NK-92 (cell line): ENCODE results near the gene COL4A6.

Experiments
- DNase-seq: peaks from one replicate; lab custom pipeline; 2025; ENCODE audit not compliant: unreplicated experiment; lab: John Stamatoyannopoulos, UW

The COL4A6 gene

DNA sequence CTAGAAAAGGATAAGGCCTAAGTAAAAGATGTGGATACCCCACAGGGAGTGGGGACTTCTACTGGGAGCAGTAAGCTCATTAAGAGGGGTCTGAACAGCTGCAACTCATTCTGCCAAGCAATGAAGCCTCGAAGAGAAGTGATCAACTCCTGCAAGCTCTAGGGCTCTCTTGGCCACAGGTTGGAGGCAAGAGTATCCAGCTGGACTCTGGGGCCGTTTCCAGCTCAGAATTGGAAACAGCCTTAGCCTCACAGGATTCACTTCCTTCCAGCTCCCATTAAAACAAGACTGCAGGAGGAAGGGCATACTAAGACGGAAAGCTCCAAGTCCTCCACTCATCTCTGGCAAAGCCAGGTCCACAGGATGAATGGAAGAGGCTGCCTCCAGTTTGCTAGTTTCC lies 220.3 kb downstream of the COL4A6 start:
- no peak for DNase-seq

DNA sequence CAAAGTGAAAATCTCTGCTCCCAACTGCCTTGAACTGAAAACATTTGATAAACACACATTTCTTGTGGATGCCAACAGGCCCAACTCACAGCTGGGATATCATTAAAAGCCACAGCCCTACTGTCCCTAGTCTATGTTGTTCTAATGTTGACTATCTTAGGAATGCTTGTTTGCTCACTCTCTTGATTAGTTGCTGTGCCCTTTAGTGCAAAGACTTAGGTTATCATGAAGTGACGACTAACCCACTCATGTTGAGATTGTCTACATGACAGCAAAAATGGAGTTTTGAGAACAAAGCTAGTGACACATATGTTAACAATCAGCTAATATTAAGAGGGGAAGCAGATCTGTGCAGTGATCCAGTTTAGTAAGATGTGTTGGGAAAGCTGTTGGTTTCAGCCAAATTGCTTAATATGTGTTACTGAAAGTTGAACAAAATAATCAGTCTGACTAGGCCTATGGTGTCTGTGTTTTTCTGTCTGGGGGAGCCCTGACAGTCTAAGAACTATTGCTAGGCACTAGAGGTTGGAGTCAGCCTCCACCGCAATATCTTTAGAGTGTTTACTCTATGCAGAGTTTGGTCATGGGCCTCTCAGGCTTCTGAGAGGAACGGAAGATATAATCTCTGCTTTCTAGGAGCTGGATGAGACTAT lies 221.2 kb downstream of the COL4A6 start:
- no peak for DNase-seq

DNA sequence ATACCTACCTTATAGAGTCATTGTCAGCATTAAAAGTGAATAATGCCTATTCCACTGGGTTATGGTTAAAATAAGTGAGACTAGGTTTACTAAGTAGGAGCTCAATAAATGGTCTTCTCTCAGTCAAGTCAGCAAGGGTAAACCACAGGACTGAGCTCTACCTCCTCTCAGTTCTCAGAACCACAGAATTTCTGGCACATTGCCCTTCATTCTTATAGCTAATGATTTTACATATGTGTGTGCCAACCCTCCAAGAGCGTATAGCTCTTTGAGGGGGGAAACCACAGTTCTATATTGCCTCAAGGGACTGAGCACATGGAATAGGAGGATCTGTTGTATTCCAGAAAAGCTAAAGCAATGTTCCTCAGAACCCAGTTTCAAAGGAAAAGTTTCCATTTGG lies 221.8 kb downstream of the COL4A6 start:
- DNase-seq: no peak

DNA sequence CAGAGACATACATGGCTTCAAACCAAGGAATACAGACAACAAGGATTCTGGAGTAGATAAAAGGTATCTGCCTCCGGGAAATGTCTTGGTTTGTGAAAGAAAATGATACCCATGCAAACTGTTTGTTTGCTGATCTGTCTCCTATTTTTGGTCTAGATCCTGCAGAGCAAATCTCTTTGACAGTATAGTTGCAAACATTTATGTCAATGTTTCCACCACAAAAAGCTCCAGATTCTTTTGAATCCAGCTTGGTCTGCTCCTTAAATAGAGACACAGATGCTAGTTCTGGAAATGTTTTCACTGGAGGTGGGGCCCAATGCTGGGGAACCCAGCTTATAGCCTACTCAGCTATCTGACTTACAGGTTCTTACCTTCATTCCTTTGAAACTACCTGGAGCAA lies 226.9 kb downstream of the COL4A6 start:
- no peak for DNase-seq

DNA sequence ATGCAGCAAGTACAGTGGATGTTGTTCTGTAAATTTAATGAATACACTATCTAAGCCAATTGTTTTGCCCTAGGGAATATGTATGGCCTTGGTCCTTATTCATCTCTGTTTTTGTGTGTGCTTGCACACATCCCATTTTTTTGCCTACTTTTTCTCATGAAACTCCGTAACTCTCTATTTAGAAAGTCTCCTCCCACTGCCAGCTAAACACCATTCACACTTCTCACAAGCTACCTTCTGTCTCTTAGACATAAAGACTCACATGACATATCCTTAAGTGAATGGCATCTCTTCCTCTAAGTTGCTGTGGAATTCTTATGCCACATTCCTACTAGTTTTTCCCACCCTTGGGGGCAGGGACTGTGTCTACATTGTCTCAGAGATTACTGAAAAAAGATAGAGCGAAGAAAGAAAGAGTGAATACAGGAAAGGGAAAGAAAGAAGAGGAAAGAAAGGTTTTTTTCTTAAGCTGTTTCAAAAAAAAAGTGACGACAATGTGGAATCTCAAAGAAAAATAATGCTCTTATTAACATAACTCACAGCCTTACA lies 229.1 kb downstream of the COL4A6 start:
- DNase-seq: no peak

DNA sequence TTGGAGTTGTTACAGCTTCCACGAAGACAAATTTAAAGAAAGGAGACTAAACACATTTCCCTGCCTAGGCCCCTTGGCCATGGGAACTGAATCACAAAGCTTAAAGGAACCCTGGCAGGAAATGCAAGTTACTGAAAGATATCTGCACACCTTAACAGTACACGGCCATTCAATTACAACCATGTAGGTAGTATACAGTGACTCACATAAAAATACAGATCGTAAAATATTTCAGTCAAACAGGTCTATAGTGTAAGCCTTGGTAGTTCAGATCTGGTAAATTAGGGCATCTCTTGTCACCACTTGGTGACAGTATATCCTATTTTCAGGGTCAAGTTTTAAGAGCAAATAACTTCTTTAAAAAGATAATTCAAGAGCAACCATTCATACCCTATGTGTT lies 234.7 kb downstream of the COL4A6 start:
- DNase-seq: no peak

DNA sequence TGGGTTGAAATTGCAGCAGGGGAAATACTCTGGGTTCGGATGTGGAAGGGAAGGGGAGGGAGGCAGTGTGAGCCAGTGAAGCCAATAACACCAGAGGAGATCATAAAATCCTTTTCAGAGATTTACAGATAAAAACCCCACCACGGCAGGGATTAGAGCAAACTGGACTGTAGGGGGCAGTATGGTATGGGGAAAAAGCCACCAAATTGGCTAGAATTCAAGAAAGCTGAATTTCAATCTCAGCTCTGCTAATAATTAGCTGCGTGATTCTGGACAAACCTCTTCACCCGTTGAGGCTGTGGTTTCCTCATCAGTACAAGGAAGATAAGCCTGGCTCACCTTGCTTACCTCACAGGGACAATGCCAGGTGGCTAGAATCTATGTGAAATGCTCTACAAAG lies 238.5 kb downstream of the COL4A6 start:
- no peak for DNase-seq

DNA sequence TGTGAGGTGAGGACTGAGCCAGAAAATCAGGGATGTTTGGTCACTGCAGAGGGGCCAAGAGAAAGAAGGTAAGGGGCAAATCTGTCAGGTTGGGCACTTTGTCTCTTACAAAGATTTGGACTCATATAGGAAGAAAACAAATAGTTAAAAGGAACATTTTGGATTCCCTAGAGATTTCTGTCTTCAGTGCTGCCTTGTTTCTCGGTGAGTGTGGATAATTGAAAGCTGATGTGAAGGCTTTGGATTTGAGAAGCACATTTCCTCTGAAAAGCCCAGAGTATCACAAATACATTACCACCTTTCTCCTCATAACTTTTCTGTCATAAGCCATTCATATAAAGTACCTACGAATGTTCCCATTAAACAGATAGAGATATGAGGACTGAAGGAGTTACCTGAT lies 239.2 kb downstream of the COL4A6 start:
- no peak for DNase-seq

DNA sequence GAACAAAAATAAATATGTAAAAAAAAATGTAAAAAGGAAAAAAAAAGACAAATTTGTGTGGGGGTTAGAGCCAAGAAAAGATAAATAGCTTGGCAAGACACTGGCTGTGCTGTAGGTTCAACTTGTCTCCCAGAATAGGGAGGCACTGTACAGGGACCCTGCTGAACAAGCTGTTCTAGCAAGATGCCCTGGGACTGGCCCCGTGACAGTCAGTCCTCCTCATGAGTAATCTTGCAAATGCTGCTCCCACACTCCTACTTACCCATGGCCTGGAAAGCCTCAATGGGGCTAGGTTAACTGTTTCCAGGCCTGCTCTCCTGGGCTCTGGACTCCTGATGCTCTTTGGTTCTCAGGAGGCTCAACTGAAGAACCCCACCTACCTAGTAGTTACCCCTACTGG lies 239.8 kb downstream of the COL4A6 start:
- DNase-seq: no peak

DNA sequence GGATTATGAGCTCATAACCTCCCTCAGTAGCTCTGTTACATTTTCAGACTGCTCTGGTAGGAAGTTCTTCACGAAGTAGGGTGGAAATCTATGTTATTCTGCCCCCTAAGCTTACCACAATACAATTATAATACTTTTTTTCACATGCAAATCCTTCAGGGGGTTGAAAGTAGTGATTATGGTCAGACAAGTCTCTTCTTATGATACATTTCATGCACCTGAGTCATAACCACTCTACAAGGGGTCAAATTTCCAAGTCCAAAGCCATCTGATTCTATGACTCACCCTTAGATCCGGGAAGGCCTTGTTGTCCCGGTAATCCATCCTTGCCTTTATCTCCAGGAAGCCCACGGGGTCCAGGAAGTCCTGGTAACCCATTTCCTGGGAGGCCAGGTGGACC lies 251.4 kb downstream of the COL4A6 start:
- no peak for DNase-seq

DNA sequence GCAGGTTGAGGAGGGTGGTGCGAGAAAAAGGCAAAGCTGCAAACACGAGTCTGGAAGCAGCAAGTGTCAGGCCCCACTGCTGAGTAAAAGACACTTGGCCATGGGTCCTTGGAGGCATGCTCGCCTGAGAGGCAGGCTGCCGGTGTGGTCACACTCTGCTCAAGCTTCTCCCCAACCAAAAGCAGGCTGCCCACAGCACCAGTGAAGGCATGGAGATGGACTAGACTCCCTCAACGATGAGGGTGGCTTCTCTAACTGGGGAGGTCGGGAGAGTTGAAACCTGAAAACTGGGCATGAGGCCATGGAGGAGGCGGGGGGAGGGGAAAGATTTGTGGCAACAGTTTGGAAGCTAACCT lies 260.1 kb downstream of the COL4A6 start:
- no peak for DNase-seq

DNA sequence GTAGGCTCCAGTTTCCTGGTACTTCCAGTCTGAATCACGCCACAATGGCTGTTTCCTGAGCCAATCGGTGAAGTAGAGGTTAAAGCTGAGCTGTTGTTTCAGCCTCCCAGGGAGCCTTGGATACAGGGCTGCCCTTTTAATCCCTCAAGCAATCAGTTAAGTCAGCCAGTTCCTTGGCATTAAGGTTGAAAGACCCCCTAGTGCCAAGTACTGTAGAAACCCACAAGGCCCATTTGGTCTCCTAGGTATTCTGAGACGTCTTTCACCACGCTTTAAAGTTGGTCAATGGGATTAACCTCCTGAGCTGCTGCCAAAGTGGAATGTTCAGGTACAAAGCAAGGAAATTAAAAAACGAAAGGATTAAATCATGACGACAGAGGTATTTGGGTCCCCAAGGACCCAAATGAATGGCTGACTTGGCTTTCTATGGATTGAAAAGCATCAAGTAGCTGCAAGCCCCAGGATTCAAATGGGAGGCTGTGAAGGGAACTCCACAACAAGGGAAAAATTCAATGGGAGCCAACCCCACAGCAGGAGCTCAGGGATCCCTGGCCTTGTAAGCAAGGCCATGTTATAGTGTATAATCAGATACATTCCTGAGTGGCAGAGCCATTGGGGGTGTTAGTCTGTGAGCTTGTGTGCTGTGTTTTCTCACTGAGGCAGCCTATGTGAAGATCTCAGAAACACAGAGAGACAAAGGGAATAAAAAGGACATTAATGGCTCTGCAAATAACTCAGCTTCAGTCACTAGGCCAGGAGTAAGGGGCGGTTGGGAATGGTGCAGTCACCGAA lies 260.7 kb downstream of the COL4A6 start:
- no peak for DNase-seq

DNA sequence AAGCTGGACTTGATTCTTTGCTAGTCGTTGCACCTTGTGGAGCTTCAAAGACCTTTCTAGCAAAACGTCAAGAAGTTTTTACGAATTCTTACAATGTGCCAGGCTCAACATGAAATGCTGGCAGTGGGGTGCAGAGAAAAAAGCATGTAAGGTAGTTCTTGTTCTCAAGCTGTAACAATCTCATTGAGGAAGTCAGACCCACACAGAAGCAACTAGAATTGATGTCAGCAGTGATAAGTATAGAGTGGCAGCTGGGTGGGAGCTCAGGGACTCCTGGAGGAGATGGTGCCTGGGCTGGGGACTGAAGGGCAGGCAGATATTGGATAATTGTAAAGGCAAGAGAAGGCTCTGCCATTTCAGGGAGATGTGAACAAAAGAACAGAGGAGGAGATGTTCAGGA lies 264.3 kb downstream of the COL4A6 start:
- DNase-seq: no peak

DNA sequence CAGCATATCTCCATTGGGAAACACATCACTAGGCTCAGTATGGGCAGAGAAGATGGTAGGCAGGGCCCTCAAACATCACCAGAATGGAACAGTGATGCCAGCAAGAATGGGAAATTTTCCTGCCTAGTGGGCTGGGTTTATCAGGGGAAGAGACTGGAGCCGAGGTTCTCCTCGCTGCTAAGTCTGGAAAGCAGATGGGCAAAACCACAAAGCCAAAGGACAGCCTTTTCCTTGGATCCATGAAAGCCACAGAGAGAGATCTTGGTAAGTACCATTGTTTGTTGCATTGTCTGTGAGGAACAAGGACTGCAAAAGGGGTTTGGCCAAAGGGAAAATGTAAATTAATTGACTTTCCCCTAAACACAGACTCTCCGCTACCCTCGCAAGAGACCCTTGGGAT lies 266.6 kb downstream of the COL4A6 start:
- no peak for DNase-seq

DNA sequence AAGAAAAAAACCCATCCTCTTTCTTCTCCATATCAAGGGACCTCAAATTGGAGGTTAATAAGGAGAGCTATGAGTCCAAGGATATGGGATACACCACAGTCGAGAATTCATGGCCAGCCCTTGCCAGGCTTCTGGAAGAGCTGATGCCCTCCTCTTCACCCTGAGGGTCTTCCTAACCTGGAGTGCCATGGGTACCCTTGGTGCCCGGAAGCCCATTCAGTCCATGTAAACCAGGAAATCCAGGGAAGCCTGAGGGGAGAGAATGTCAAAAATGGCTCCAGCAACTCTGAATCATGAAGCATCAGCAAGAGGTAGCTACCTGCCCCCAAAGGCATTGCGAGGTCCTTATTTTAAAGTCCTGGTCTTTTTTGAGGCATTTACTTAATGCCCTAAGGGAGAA lies 268.5 kb downstream of the COL4A6 start:
- no peak for DNase-seq

DNA sequence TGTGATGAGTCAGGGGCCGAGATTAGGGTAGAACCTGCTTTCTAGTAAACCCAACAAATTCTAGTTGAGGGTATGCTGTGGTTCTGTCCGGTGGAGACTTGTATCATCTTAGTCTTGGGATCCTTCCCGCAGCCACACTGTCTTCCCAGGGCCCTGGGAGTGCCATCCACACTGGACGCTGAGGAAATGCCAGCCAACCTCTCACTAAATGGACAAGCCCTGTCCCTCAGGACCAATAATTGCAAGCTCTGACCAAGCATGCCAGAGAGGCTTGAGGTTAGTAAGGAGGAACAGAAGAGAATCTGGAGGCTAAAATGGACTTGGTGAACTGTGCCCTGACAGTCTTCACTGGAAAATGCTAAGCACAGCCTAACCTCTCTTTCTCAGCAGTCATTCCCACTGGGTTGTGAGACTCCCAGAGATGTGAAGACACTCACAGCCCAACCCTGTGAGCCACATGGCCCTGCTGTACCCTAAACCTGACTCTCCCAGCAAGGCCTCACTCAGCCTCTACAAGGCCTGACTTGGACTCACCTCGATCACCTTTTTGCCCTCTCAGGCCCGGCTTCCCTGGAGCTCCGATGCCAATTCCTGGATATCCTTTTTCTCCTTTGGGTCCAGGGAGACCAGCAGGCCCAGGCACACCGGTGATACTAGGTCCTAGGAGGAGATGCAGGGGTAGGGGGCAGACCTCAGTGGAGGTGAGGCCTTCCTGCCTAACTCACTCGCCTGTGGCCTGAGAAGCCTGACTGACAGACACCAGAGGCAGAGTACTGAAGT lies 269.1 kb downstream of the COL4A6 start:
- DNase-seq: no peak

DNA sequence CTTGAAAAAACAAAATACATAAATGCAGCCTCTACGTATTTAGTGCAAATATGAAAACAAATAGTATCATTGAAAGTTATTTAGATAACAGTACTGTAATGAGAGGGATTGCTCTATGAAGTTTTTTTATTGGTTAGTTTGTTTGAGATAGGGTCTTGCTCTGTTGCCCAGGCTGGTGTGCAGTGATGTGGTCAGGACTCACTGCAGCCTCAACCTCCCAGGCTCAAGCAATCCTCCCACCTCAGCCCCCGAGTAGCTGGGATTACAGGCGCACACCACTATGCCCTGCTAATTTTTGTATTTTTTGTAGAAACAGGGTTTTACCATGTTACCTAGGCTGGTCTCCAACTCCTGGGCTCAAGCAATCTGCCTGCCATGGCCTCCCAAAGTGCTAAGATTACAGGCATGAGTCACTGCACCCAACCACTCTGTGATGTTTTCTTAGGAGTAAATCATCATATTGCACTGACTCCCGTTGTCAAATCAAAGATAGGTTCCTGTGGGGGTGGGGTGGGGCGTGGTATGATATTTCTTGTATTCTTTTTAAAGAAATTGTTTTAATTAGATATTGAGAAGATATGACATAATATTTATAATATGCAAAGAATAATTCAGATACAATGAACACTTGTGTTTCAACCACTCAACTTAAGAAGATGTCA lies 270.9 kb downstream of the COL4A6 start:
- DNase-seq: no peak

DNA sequence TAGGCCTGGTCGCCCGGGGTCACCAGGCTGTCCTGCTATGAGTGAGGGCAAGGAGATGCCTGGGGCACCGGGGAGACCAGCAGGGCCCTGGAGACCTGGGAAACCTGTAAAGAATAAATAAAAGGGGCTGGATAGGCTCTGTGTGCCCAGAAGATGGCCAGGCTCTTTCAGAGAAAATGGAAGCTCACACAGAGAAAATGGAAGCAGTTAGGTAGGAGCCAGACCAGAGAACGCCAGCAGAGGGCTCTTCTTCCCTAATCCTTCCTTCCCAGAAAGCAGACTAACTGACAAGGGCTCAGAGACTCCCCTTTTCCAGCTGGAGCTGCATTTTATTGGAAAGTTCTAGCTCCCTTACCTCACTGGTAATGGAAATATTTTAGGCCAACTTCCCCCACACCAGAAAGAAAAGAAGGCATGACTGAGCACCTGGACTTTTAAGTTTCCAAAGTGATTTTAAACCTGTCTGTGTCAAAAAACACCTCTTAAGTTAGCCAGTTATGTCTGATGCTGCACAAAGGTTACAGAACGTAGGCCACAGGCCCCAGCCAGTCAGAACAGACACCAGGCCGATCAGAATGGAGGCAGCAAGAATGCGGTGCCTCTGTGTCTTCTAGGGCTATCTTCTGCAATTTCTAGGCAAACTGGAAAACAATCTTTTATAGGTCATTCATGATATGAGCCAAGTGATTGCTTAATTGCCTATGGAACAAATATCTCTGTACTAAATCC lies 272.7 kb downstream of the COL4A6 start:
- DNase-seq: no peak

DNA sequence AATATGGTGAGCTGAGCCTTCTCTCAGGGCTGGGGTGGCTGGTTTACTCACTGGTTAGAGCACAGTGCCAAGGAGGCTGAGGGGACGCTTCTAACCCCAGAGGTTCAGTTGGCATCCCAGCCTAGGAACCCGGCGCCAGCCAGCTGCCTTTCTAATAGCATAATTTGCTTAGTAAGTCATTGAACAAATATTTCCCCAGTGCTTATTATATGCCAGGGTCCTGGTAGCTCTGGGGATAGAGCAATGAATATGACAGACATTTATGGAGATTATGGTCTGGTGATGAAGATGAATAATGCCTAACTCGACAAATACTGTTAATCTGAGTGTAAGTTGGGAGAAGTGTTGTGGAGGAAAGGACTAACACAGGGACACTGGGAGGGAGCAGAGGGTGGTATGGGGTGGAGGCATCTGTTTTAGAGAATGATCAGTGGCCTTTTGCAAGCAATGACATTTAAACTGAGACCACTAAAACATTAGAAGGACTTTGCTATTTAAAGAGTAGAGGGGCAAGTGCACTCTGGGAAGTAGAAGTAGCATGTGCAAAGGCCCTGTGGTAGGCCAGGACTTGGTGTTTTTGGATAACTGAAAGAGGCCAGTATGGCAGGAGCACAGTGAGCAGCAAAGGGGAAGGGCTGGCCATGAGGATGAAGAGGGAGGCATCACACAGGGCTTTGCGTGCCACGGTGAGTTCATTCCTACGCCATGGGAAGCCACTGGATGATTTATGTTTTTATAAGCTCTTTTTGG lies 274.7 kb downstream of the COL4A6 start:
- no peak for DNase-seq

DNA sequence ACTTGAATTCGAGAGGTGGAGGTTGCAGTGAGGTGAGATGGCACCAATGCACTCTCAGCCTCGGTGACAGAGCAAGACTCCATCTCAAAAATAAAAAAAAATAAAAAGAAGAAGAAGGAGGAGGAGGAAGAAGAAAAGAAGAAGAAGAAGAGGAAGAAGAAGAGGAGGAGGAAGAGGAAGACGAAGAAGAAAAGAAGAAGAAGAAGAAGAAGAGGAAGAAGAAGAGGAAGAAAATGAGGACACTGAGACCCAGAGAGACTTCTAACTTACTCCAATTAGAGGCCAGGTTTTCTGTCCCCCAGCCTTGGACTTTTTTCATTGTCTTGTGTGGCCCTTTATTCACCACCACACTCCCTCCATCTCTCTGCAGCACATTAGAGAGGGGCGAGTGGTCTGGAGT lies 276.0 kb downstream of the COL4A6 start:
- DNase-seq: no peak
